HG02885 (cell line): ENCODE results near the gene KCNA3.
"Not testable (repeated sequence)": the region's sequence is repeated elsewhere in the genome, so short reads cannot be mapped to it uniquely, and the experiment has no call there.

Experiments used
- ATAC-seq: cut with Tn5 transposase; IDR thresholded peaks from one replicate; pipeline ENCODE4 v1.9.1; 2021; ENCODE audit warnings: mild to moderate bottlenecking; ENCODE audit not compliant: unreplicated experiment, poor library complexity

The KCNA3 gene

DNA sequence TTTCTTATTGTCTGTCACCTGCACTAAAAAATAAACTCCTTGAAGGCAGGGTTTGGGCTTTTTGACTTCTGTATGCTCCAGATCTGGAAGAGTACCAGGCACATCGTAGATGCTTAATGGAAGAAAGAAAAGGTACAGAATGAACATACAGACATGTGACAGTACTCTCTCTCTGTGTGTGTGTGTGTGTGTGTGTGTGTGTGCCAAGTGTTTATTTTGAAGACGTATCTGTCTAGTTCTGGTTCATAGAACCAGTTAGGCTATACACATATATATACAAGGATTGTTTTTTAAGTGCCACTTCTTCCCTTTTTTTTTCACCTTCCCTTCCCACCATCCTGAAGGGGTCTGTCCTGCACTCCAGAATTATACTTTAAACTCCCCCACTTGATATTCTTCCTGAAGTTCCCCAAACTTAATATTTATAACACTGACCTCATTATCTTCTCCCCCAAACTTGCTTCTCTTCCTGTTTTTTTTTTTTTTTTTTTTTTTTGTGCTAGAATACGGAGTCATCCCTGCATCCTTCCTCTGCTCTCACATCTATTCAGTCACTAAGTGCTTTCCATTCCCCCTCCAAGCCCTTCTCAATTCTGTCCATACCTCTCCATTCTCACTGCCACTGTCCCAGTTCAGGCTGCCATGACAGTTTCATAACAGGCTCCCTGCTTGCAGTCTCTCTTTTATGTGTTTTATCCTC is 5.4 kb upstream of the KCNA3 start:
- ATAC-seq = no peak

DNA sequence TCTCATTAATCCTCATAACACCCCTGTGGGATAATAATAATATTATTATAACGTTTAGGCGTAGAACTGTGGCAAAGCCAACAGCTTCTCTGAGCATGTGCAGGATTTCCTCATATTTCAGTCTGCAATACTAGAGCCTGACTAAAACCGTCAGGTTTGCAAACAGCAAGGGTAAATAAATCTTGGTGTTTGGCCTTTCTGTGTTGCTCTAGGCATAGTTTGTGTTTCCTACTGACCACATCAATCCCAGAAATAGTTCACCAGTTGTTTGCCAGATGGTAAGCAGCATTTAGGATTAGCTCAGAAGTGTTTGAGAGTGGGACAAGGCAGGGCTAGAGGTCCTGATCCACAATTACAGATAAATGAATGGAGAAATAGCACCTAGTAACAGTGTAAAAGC is 2.8 kb upstream of the KCNA3 start:
- no peak for ATAC-seq

DNA sequence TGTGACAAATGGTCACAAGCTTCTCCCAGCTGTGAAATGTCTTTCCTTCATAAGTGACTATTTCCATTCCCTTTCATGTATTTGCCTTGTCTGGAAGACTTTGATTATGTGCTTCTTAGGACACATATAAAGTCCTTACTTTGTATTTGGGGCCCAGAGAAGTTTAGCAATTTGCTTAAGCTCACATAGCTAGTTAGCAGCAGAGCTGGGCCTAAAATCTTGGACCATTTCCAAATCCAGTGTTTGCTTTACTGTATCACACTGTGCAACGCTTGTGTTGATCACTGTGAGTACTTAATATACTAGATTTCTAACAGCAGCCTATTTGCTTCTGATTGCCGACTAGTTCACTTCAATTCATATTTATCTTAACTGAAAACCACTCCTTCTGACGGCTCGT is 2.2 kb upstream of the KCNA3 start:
- ATAC-seq = no peak

DNA sequence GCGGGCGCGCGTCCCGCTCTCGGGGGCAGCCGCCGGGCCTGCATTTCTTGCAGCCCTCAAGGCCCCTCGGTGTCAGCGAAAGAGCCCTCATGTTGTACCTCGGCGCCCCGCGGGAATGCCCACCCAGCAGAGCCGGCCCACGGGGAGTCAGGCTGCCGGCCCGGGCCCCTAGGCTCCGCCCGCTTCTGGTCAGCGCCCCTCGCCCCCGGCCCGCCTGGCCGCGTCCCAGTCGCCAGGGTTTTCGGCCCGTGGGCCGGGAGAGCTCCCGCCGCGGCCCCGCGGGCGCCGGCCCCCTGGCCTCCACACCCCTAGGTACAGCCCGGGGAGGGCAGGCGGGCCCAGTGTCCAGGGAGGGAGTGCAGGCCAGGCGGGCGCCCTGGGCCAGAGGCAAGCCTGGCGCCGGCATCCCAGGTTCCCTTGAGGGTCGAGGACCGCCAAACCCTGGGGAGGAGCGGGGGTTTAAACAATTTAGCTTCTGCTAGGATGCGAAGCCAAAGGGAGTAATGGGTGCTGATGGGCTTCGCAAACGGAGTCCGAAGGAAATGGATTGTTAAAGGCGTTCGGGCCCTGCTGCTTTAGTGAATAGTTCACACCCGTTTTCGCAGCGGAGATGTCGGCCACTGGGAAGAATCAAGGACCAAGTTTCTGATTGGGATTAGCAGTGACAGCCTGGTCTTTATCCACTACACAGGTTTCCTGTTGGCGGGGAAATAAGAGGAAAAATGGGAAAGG is 486 bp upstream of the KCNA3 start:
- no peak for ATAC-seq

DNA sequence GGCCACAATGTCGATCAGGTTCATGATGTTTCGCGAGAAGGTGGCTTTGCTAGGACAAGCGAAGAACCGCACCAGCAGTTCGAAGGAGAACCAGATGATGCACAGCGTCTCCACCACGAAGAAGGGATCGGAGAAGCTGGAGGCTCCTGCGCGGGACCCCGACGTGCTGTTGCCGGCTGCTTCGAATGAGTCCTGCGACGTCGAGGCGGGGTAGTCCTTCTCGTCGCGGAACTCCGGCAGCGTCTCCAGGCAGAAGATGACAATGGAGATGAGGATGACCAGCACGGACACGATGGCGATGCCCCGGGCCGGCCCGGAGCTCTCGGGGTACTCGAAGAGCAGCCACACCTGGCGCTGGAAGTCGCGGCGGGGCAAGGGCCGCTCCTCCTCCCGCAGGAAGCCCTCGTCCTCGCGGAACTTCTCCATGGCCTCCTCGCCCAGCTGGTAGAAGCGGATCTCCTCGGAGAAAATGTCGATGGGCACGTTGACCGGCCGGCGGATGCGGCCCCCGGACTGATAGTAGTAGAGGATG is 869 bp downstream of the KCNA3 start:
- ATAC-seq = no peak

DNA sequence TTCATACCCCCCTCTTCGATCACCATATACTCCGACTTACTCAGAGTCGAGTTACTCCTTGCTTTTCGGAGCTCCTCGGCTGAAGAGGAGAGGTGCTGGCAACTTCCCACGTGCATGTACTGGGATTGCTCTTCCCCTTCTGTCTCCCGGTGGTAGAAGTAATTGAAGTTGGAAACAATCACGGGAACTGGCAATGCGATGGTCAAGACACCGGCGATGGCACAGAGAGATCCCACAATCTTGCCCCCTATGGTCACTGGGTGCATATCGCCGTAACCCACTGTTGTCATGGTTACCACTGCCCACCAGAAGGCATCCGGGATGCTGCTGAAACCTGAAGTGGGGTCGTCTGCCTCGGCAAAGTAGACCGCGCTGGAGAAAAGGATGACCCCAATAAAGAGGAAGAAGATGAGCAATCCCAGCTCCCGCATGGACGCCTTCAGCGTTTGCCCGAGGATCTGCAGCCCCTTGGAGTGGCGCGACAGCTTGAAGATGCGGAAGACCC is 1.5 kb downstream of the KCNA3 start:
- ATAC-seq = no peak

DNA sequence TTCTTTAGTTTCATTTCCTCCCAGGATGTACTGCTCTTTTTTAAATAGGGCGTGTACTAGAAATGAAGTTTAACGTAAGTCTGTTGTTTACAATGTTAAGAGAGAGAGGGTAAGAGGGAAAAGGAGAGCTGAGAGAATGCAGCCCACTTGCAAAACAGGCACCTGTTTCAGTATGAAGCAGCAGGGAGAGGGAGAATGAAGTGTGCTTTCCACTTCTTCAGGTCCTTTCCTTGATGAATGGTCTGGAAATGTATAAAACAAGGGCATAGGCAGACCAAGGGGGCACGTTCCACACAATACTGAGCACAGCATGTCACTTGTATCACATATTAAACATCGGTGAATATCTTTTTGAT is 2.0 kb downstream of the KCNA3 start:
- peak; percentile 66 for ATAC-seq

DNA sequence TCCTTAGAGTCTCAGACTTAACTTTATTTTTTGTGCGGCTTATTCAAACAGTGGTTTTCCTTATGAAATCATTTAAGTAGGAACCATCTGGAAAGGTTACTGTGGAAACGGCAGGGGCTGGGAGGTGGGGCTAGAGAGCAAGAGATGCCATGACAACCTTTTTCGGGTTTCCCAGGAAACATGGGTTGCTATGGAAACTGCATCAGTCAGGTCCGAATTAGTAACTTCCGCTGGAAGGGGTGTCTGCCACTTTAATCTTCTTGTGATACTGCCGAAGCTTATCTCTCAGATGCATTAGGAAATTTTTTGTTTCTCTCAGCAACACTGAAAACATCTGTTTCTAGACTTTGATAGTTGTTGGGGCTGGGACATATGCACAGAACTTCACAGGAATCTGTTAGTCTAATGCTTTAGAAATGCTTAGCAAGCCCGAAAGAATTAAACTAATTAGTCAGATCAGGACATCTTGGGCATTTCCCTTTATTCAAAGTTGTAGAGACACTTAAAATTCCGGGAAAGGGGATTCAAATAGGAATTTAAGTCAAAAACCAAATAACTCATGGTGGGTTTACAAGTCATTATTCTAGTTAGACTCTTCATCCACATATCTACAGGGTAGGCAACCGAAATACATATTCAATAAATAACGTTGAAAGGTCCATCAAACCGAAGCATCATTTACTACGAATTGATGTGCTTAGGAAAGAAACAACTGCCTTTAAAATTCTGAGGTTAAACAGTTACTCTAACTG is 2.6 kb downstream of the KCNA3 start:
- ATAC-seq = no peak

DNA sequence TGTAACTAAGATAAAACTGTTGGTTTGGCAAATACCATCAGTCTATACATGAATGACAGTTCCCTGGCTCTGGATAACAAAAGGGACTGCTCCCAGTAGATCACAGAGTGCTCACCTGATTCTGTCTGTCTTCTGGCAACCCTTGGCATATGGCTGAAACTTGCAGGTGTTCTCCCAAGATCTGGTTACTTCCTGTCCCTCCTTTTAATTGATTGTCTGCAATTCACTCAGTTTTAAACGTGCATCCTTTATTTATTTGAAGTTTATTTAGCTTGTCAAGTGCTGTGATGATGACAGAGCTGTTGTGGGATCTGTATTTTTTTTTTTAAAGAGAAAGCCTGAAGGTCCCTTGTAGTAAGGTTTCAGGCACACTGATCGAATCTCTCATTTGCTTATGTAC is 3.4 kb downstream of the KCNA3 start:
- ATAC-seq = no peak

DNA sequence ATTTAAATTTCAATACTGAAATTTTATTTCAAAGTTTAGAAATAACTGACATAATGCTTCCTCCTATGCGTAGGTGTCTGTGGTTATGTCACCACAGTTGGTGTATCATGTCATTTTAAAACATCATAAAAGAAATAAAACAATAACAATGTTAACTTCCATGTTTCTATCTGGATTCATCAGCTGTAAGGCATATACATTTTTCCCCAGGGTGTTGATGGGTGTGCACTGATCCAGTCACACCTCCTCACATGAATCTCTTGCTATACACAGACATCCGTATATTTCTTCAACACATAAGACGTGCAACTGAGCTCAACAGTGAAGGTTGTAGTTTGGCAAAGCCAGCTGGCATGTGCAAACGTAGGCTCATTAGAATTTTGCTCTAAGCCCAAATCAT is 6.2 kb downstream of the KCNA3 start:
- no peak for ATAC-seq

DNA sequence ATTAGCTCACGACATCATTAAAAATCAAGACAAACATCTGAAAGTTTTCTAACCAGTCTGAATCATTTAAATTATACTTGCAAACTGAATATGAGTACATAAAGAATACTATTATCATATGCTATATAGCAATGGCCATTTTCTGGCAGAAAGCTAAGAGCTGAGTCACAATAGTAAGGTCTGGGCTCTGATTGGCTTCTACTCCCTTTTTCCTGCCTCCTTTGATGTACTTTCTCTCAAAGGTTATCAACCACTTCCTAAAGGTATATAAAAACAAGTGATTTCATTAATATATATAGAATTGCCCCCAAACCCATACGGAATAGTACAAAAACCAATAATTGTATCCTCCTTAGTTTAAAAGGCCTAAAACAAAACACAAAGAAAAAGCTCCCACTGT is 7.0 kb downstream of the KCNA3 start:
- ATAC-seq = no peak

DNA sequence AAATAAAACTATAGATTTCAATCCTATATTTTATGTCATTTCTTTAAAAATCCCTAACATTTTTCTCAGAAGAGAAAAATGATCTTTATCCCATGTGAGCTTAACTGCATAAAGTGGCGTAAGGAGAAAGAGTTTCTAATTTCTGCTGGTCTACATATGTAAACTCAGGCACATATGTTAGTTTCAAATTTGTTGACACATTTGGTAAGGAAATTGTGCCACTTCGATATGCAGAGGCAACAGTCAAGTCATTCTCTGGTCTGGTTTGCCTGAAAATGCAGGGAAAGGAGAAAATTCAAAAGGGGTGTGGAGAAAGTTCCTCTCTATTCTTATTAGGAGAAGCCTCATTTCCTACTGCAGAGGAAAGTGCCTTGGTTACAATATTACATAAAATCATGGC is 11.5 kb downstream of the KCNA3 start:
- ATAC-seq = no peak

DNA sequence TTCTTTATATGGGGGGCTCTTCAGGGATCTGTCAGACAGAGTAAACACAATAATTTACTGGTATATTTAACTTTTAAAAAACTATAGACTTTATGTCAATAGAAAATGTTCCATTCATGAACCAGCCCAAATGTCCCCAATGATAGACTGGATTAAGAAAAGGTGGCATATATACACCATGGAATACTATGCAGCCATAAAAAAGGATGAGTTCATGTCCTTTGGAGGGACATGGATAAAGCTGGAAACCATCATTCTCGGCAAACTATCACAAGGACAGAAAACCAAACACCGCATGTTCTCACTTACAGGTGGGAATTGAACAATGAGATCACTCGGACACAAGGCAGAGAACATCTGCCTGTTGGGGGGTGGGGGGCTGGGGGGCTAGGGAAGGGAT is 15.2 kb downstream of the KCNA3 start:
- ATAC-seq = not testable (repeated sequence)

DNA sequence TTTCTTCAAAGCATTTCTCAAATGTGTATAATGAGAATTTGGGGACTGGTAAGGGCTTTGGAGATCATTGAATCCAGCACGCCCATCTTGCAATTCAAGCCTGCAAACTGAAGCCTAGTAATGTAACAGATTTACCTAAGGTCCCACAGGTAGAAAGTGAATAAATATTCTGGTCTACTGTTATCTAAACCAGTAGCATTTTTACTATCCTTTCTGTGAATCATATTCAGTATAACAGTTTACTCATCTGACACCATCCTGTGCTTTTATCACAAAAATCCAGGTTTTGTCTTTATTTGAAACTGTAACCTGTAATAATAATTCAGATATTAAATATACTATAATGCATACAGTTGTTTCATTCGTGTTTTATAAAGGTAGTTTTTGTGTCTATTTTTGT is 17.4 kb downstream of the KCNA3 start:
- no peak for ATAC-seq

DNA sequence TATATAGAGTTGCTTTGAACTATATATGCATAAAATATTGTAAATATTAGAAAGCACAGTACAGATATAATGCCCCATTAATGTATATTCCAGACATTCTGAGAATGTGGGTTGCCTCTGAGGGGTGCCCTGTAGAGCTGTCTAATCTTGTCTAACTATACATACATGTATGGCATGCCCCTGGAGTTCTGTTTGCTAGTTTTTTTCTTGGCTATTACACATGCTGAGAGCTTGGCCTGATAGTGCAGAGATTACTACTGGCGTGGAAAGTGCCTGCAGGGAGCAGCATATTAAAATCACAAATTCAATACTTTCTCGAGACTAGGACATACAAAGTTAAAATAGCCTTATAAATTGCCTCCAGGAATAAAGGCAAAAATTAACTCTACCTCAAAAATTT is 24.1 kb downstream of the KCNA3 start:
- no peak for ATAC-seq

DNA sequence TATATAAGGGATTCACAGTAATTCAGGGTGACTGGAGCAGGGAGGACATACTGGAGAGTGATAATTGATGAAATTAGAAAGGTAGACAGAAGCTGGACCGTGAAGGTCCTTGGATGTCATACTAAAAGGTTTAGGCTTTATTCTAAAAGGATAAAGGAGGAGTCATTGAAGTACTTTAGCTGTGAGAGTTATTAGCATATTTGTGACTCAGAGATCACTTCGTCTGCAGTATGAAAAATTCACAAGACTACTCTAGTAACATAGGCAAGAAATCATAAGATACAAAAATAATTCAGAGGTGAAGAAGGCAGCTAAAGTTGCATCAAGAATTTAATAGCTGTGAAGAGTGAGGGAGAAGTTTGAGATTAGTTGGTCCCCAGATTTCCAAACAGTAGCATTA is 26.3 kb downstream of the KCNA3 start:
- ATAC-seq = no peak

DNA sequence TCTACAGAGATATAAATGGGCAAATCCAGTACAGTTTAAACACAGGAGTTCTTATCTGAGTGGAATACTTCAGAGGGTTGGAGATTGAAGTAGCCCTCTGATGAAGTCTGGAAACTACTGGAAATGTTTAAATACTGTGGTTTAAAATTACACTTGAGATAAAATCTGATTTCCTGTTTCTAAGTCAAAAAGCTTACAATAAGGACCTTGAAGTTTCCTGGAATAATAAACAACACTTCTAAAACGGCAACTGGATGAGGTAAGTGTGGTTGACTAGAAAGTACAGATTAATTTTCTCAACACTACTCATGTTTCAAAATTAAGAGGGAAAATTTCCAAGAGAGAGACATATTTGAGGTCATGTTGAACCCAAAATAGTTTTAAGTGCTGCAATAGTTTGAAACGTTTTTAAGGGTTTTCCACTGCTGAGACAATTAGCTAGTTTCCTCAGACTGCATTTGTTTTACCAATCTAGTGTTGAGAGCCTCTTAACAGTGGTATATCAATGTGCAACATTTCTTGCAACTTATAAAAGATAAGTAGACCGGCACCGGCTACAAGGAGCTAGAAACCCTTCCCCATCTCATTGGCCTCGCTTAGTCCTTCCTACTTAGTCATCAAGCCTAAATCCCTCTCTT is 27.4 kb downstream of the KCNA3 start:
- no peak for ATAC-seq

DNA sequence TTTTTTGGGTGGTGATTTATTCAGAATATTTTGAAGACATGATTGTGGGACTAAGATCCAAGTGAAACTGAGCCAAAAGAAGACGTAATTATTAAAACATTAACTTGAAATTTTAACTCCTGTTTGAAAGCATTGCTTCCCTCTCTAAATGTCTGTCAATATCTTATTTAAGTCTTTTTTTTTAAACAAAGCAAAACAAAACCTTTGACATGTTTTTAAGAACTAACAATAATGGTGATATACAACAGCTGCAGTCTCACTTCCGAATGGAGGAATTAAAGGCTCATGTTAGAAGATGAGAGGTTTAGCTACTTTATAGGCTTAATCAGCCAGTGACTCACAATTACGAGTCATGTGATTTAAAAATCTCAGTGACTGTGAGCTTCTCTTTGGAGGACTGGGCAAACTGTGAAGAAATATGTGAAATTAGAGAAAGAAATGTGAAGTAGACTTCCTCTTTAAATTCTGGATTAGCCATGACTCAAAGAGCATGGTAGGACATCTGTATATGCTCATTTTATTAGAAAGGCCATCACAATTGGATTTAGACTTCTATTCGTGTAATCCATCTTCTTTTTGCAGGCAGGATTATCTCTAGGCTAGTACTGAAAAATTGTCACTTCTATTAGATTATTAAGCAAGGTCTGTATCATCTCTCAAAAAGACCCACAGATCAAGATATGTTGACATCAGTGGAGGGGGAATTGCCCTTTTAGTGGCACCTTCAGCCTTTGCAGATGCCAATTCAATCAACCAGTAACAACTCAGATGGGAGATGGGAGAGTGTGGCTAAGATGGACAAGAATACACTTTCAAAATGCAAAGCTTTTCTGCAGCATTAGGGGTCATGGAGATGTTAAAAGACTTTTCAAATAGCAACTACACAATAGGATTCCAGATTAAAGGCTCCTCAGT is 28.7 kb downstream of the KCNA3 start:
- no peak for ATAC-seq

DNA sequence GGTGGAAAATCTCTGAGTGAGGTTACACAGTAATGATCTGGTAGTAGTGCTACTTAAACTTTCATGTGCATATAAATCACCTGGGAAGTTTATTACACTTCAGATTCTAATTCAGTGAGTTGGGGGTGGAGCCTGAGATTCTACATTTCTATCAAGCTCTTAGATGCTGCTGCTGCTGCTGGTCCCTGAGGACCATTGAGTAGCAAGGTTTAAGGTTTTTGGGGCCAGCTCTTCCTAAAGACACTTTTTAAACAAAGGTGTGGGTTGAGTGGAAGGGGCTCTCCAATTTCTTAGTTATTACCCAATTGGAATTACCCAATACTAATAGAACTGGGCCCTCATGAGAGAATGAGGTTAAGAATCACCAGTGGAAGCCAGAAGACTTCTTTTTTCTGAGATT is 29.5 kb downstream of the KCNA3 start:
- no peak for ATAC-seq
